ENCODE results near the gene CALCOCO1.

- TF ChIP-seq CTCF (IDR thresholded peaks at IDR 0.05 in 4 of 5, conservative IDR thresholded peaks at IDR 0.05 in 1 of 5), result no peak
- TF ChIP-seq POLR2A (IDR thresholded peaks at IDR 0.05), result no peak
Measured at GRCh38 chr12:53748072-53748840, 21.0 kb upstream of the CALCOCO1 start.
